CD8-positive, alpha-beta memory T cell (primary cell): ENCODE data around the gene CEP164. TPM values are rescaled to one million over a fixed set of nuclear protein-coding genes. Genes with fewer than 3 reads are reported as not detected.

Experiments
- CTCF ChIA-PET: fragments of 350-600 bp; sonication (Branson Sonifier 250); formaldehyde crosslinking; loops from one replicate; lab custom pipeline; 2021; ENCODE audit warnings: antibody characterized with exemption; lab: Charles Lee
- POLR2A ChIA-PET: fragments of 350-600 bp; sonication (Branson Sonifier 250); formaldehyde crosslinking; loops from one replicate; lab custom pipeline; 2021; ENCODE audit warnings: antibody characterized with exemption; lab: Charles Lee
- DNase-seq, 5 donors: peaks; one replicate each; pipeline versions ENCODE4 v3.0.0 to v3.0.0-alpha.2; 2020 to 2022; ENCODE audit warnings: mixed read lengths in 1 of 5
- H3K27ac ChIP-seq: one replicate; pipeline ENCODE4 v1.7.0; 2013; ENCODE audit warnings: low read depth, mild to moderate bottlenecking, low read length, moderate library complexity
- H3K27me3 ChIP-seq: 2 replicates; pipeline ENCODE4 v1.7.0; 2013; ENCODE audit warnings: low read length, mild to moderate bottlenecking; ENCODE audit not compliant: insufficient read depth, poor library complexity, severe bottlenecking
- H3K36me3 ChIP-seq: 2 replicates; pipeline ENCODE4 v1.7.0; 2013; ENCODE audit warnings: mild to moderate bottlenecking, low read length, moderate library complexity; ENCODE audit not compliant: insufficient read depth
- H3K4me1 ChIP-seq: 2 replicates; pipeline ENCODE4 v1.7.0; 2013; ENCODE audit warnings: mild to moderate bottlenecking, low read length, moderate library complexity; ENCODE audit not compliant: insufficient read depth
- H3K4me3 ChIP-seq: 2 replicates; pipeline ENCODE4 v1.7.0; 2013; ENCODE audit warnings: mild to moderate bottlenecking, low read length
- H3K9me3 ChIP-seq: 2 replicates; pipeline ENCODE4 v1.7.0; 2013; ENCODE audit warnings: mild to moderate bottlenecking, low read length
- H3K27ac Mint-ChIP-seq, 8 donors: one replicate each; pipeline ENCODE4 v1.8.0; 2020 to 2021; ENCODE audit warnings: mixed read lengths in 8 of 8, mild to moderate bottlenecking in 6 of 8, inconsistent platforms in 3 of 8, moderate library complexity in 3 of 8
- H3K27me3 Mint-ChIP-seq, 2 donors: one replicate each; pipeline ENCODE4 v1.8.0; 2020 to 2021; ENCODE audit warnings: mixed read lengths in 2 of 2, mild to moderate bottlenecking in 1 of 2, moderate library complexity in 1 of 2
- H3K36me3 Mint-ChIP-seq, 3 donors: one replicate each; pipeline ENCODE4 v1.8.0; 2020 to 2021; ENCODE audit warnings: mixed read lengths in 3 of 3, inconsistent platforms in 1 of 3, mild to moderate bottlenecking in 1 of 3
- H3K4me1 Mint-ChIP-seq, 3 donors: one replicate each; pipeline ENCODE4 v1.8.0; 2020 to 2021; ENCODE audit warnings: mixed read lengths in 3 of 3, inconsistent platforms in 1 of 3, mild to moderate bottlenecking in 1 of 3
- H3K4me3 Mint-ChIP-seq, 7 donors: one replicate each; pipeline ENCODE4 v1.8.0; 2020 to 2021; ENCODE audit warnings: mixed read lengths in 7 of 7, mild to moderate bottlenecking in 6 of 7, moderate library complexity in 4 of 7, inconsistent platforms in 2 of 7
- H3K9me3 Mint-ChIP-seq, 5 donors: one replicate each; pipeline ENCODE4 v1.8.0; 2020 to 2022; ENCODE audit warnings: mixed read lengths in 5 of 5, mild to moderate bottlenecking in 3 of 5, moderate library complexity in 2 of 5, inconsistent platforms in 1 of 5
- polyA plus RNA-seq: library from polyadenylated mRNA; unstranded; fragments of 300-500 nt; fragmentation: Illumina TruSeq; gene quantifications from one replicate; pipeline ENCODE4 v1.2.3, GENCODE V29; 2021
- total RNA-seq, 2 experiments: library from RNA; stranded (reverse); gene quantifications; one replicate each; pipeline ENCODE4 v1.2.3, GENCODE V29; 2021

Gene CEP164
- total and polyA plus RNA-seq, 3 experiments from 2014 or later = 25.7 to 40.5 (median 34.6) TPM

- CTCF ChIA-PET = no interaction called here
- Mint-ChIP-seq H3K4me1 (no peaks in the 10 kb centered on the region), H3K27me3 (no peaks in the 10 kb centered on the region), H3K27ac (peak overlapping the region in 1 of 8 donors; percentile 70), H3K4me3 (no peak overlapping the region), H3K36me3 (peaks cover 9 to 92% (median 29%) of the 10 kb centered on the region in 3 donors), H3K9me3 (no peaks in the 10 kb centered on the region)
- Histone ChIP-seq H3K9me3 (no peaks in the 10 kb centered on the region), H3K4me1 (no peaks in the 10 kb centered on the region), H3K4me3 (no peak overlapping the region), H3K27ac (no peak overlapping the region), H3K27me3 (no peaks in the 10 kb centered on the region), H3K36me3 (peaks cover 9% of the 10 kb centered on the region)
- DNase-seq = no peak
- POLR2A ChIA-PET = no interaction called here
Observed at GRCh38 chr11:117384045-117384444, 56.4 kb downstream of the CEP164 start.

GRCh38 chr11:117385471-117385870, 57.8 kb downstream of the CEP164 start:
- peak overlapping the region in 1 of 8 donors; percentile 7 for H3K27ac Mint-ChIP-seq
- Histone ChIP-seq H3K4me1 (no peaks in the 10 kb centered on the region), H3K36me3 (peaks cover 9% of the 10 kb centered on the region), H3K4me3 (no peak overlapping the region), H3K27me3 (no peaks in the 10 kb centered on the region), H3K27ac (no peak overlapping the region), H3K9me3 (no peaks in the 10 kb centered on the region)
- no peaks in the 10 kb centered on the region for H3K9me3 Mint-ChIP-seq
- no peaks in the 10 kb centered on the region for H3K27me3 Mint-ChIP-seq
- peaks cover 15 to 89% (median 34%) of the 10 kb centered on the region in 3 donors for H3K36me3 Mint-ChIP-seq
- ChIA-PET CTCF (no interaction called here), POLR2A (no interaction called here)
- no peaks in the 10 kb centered on the region for H3K4me1 Mint-ChIP-seq
- no peak for DNase-seq
- H3K4me3 Mint-ChIP-seq = no peak overlapping the region

GRCh38 chr11:117385906-117386305, 58.3 kb downstream of the CEP164 start:
- H3K27me3 ChIP-seq = no peaks in the 10 kb centered on the region
- CTCF ChIA-PET = no interaction called here
- no peaks in the 10 kb centered on the region for H3K9me3 ChIP-seq

GRCh38 chr11:117387992-117388755, 60.5 kb downstream of the CEP164 start:
- no peak for DNase-seq
- H3K27me3 Mint-ChIP-seq = no peaks in the 10 kb centered on the region
- no peaks in the 10 kb centered on the region for H3K9me3 Mint-ChIP-seq
- peaks cover 21% of the 10 kb centered on the region for H3K36me3 ChIP-seq
- no peaks in the 10 kb centered on the region for H3K4me1 ChIP-seq
- H3K4me3 Mint-ChIP-seq = no peak overlapping the region
- no peaks in the 10 kb centered on the region for H3K9me3 ChIP-seq
- no peaks in the 10 kb centered on the region for H3K27me3 ChIP-seq
- H3K4me3 ChIP-seq = no peak overlapping the region
- peaks cover 17 to 89% (median 40%) of the 10 kb centered on the region in 3 donors for H3K36me3 Mint-ChIP-seq
- H3K27ac ChIP-seq = no peak overlapping the region
- peak overlapping the region in 1 of 8 donors; percentile 81 for H3K27ac Mint-ChIP-seq
- CTCF ChIA-PET = interaction anchor here (1.5 kb wide), 1 partner anchor 38 kb away, joined by 5 read pairs; no protein-coding TSS in a partner anchor
- no peaks in the 10 kb centered on the region for H3K4me1 Mint-ChIP-seq
- POLR2A ChIA-PET = no interaction called here

More at GRCh38 chr11:117385906-117386305, 58.3 kb downstream of the CEP164 start:
- Mint-ChIP-seq H3K27ac (no peak overlapping the region), H3K4me1 (no peaks in the 10 kb centered on the region), H3K36me3 (peaks cover 16 to 89% (median 33%) of the 10 kb centered on the region in 3 donors), H3K4me3 (no peak overlapping the region), H3K27me3 (no peaks in the 10 kb centered on the region), H3K9me3 (no peaks in the 10 kb centered on the region)
- DNase-seq = no peak
- POLR2A ChIA-PET = no interaction called here
- Histone ChIP-seq H3K36me3 (peaks cover 9% of the 10 kb centered on the region), H3K4me1 (no peaks in the 10 kb centered on the region), H3K4me3 (no peak overlapping the region), H3K27ac (no peak overlapping the region)

- Histone ChIP-seq H3K36me3 (peaks cover 21% of the 10 kb centered on the region), H3K4me3 (no peak overlapping the region), H3K27ac (no peak overlapping the region), H3K4me1 (no peaks in the 10 kb centered on the region), H3K27me3 (no peaks in the 10 kb centered on the region), H3K9me3 (no peaks in the 10 kb centered on the region)
- no peak for DNase-seq
- Mint-ChIP-seq H3K36me3 (peaks cover 23 to 90% (median 30%) of the 10 kb centered on the region in 3 donors), H3K27ac (peak overlapping the region in 1 of 8 donors; percentile 54), H3K9me3 (no peaks in the 10 kb centered on the region), H3K4me3 (no peak overlapping the region), H3K4me1 (no peaks in the 10 kb centered on the region), H3K27me3 (no peaks in the 10 kb centered on the region)
- ChIA-PET POLR2A (no interaction called here), CTCF (no interaction called here)
Observed at GRCh38 chr11:117390743-117391142, 63.1 kb downstream of the CEP164 start.

- Mint-ChIP-seq H3K9me3 (no peaks in the 10 kb centered on the region), H3K4me3 (no peak overlapping the region), H3K27me3 (no peaks in the 10 kb centered on the region), H3K36me3 (peaks cover 27 to 90% (median 28%) of the 10 kb centered on the region in 3 donors), H3K27ac (no peak overlapping the region), H3K4me1 (no peaks in the 10 kb centered on the region)
- Histone ChIP-seq H3K27me3 (no peaks in the 10 kb centered on the region), H3K36me3 (peaks cover 21% of the 10 kb centered on the region), H3K27ac (no peak overlapping the region), H3K4me3 (no peak overlapping the region), H3K4me1 (no peaks in the 10 kb centered on the region), H3K9me3 (no peaks in the 10 kb centered on the region)
- no peak for DNase-seq
- ChIA-PET CTCF (no interaction called here), POLR2A (no interaction called here)
Observed at GRCh38 chr11:117391181-117391580, 63.5 kb downstream of the CEP164 start.

- H3K36me3 Mint-ChIP-seq = peaks cover 30 to 90% (median 31%) of the 10 kb centered on the region in 3 donors
- Histone ChIP-seq H3K27me3 (no peaks in the 10 kb centered on the region), H3K36me3 (peaks cover 21% of the 10 kb centered on the region), H3K4me3 (no peak overlapping the region), H3K27ac (no peak overlapping the region), H3K4me1 (no peaks in the 10 kb centered on the region), H3K9me3 (no peaks in the 10 kb centered on the region)
- no peaks in the 10 kb centered on the region for H3K4me1 Mint-ChIP-seq
- CTCF ChIA-PET = no interaction called here
- no peak overlapping the region for H3K4me3 Mint-ChIP-seq
- no peaks in the 10 kb centered on the region for H3K27me3 Mint-ChIP-seq
- no peak overlapping the region for H3K27ac Mint-ChIP-seq
- DNase-seq = no peak
- POLR2A ChIA-PET = no interaction called here
- no peaks in the 10 kb centered on the region for H3K9me3 Mint-ChIP-seq
Observed at GRCh38 chr11:117392001-117392690, 64.5 kb downstream of the CEP164 start.

- Histone ChIP-seq H3K4me1 (no peaks in the 10 kb centered on the region), H3K9me3 (no peaks in the 10 kb centered on the region), H3K36me3 (peaks cover 12% of the 10 kb centered on the region), H3K4me3 (no peak overlapping the region), H3K27me3 (no peaks in the 10 kb centered on the region), H3K27ac (no peak overlapping the region)
- Mint-ChIP-seq H3K4me3 (no peak overlapping the region), H3K27ac (peak overlapping the region in 1 of 8 donors; percentile 52), H3K9me3 (peaks cover 0 to 4% (median 0%) of the 10 kb centered on the region in 5 donors), H3K36me3 (peaks cover 33 to 93% (median 39%) of the 10 kb centered on the region in 3 donors), H3K27me3 (no peaks in the 10 kb centered on the region), H3K4me1 (no peaks in the 10 kb centered on the region)
- POLR2A ChIA-PET = no interaction called here
- CTCF ChIA-PET = interaction anchor here (0.6 to 1.4 kb wide), 2 partner anchors 18 to 33 kb away, joined by 3 to 4 read pairs; no protein-coding TSS in a partner anchor
- no peak for DNase-seq
Observed at GRCh38 chr11:117392979-117393378, 65.3 kb downstream of the CEP164 start.
